HG03139 (cell line): ENCODE results near the gene OLFM2.
"Not testable (repeated sequence)": the region's sequence is repeated elsewhere in the genome, so short reads cannot be mapped to it uniquely, and the experiment has no call there.

ENCODE experiments used
- ATAC-seq: cut with Tn5 transposase; IDR thresholded peaks from one replicate; pipeline ENCODE4 v1.9.1; 2021; ENCODE audit not compliant: unreplicated experiment

OLFM2 gene

DNA sequence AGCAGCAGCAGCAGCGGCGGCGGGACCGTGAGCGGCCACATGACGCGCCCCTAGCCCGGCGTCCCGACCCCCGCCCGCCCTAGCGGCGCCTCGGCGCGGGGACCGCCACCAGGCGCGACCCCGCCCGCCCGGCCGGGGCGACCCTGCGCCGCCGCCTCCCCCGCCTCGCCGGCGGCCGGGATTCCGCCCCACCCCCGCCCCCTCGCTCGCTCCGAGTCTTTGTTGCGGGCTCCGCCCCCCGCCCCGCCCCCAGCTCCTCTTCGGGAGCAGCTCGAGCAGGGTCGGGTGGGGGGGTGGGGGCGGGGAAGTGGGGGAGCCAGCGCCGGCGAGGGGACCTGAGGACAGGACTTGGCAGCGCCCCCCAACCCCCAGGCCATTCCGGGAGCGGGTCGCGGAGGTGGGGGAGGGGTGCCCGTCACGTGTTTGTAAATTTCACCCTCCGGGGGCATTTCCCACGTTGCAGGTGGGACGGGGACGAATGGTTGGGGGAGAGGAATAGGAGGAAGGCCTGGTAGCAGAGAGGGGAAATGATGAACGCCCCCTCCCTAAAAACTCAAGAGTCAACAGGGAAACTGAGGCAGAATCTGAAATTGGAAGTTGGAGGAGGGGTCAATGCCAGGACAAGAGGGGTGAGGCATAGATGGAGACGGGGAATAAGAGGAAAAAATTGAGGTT, at the start of gene OLFM2:
Gene OLFM2, minus strand, starts transcription at position 190 of the 675 bp plus-strand sequence. Its CDS starts 149 bp downstream, at position 41.
- ATAC-seq, result no peak

DNA sequence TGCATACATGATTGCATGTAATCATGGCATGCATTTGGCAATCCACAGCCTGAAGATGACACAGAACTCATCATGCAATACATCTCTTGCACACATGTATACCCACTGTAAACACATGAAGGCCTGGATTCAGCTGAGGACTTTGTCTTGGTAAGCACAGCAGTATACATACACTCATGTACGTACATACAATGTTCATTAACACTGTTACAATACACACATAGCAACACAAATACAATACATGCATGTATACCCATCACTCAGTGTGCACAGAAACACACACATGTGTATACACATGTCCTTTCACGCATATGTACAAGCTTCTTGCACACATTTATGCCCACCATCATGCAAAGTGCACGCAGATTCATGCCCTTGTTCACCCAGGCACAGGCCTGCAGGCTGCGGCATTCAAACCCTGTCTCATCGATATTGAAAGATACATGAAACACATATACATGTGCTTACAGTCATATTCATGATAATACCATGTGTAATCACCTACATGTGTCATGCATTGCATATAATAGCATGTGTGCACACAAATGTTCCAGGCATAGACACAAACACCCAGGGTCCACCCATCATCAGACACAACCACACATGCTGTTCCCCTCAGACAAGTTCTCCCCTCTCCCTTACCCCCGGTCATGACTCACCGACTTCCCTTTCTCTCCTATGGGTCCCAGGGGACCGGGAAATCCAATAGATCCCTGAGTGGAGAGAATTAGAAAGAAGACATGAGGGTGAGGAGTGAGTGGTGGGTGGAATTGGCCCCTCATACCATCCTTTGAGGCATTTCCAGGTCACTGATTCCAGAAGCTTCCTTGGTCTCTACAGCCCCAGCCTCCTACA, 45.3 kb upstream of the OLFM2 start:
- no peak for ATAC-seq

DNA sequence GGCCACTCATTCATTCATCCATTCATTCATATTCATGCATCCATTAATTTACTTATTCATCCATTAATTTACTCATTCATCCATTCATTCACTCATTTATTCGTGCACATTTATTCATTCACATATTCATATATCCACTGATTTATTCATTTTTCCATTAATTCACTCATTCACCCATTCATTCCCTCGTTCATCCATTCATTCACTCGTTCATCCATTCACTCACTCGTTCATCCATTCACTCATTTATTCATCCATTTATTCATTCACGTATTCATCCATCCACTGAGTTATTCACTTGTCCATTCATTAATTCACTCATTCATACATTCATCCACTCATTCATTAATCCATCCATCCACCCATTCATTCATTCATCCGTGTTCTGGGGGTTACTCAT, 35.8 kb upstream of the OLFM2 start:
- ATAC-seq, result no peak

DNA sequence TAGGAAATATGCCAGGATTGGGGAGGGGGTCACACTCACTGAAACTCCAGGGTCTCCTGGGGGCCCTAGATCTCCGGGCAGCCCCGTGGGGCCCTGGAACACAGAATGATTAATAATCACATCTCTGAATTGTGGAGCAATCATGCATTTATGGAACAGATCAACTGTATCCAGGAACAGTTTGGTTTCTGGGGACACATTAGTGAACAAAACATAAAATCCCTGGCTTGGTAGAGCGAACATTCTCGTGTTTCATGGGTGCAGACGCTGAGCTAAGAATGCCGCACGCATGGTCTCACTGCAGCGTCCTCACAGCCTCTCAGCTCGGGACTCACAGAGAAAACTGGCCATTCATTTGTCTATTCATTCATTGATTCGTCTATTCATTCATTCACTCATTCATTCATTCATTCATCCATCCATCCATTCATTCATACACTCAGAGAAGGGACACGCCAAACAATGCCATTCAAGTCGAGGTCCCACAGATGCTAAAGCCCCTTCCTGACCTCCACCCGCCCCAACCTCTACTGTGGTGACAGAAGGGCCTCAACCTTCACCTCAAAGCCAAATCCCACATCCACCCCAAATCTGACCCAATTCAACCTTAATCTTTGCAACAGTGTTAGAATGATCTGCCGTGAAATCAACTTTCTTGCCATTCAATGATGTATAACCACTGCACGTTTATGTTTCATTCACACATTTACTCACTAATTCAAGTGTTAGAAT, 35.0 kb upstream of the OLFM2 start:
- no peak for ATAC-seq

DNA sequence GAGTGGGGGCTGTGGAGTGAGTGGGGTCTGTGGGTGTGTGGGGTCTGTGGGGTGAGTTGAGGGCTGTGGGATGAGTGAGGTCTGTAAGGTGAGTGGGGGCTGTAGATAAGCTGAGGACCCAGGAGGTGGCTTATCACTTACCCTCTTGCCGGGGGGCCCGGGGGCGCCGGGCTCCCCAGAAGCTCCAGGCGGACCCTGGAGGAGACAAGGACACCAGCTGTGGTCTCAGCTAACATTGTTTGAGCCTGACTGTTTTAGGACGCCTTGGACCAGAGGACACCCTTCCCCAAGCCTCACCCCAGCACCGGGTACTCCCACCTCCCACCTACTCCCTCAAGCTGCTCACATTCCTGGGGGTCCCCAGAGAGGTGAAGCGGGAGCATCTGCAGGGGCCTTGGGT, 34.2 kb upstream of the OLFM2 start:
- no peak for ATAC-seq

DNA sequence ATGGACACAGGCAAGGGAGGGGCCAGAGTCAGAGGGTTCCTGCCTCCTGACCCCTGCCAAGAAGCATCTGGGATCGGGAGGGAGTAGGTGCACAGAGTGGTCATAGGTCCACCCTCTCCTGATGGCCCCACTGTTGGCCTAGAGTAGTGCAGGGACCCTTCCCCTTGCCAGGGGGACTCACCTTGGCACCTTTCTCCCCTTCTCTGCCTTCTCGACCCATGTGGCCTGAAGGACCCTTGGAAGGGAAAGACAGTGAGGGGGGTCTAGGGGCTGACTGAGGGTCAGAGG, 33.3 kb upstream of the OLFM2 start:
- ATAC-seq, result no peak

DNA sequence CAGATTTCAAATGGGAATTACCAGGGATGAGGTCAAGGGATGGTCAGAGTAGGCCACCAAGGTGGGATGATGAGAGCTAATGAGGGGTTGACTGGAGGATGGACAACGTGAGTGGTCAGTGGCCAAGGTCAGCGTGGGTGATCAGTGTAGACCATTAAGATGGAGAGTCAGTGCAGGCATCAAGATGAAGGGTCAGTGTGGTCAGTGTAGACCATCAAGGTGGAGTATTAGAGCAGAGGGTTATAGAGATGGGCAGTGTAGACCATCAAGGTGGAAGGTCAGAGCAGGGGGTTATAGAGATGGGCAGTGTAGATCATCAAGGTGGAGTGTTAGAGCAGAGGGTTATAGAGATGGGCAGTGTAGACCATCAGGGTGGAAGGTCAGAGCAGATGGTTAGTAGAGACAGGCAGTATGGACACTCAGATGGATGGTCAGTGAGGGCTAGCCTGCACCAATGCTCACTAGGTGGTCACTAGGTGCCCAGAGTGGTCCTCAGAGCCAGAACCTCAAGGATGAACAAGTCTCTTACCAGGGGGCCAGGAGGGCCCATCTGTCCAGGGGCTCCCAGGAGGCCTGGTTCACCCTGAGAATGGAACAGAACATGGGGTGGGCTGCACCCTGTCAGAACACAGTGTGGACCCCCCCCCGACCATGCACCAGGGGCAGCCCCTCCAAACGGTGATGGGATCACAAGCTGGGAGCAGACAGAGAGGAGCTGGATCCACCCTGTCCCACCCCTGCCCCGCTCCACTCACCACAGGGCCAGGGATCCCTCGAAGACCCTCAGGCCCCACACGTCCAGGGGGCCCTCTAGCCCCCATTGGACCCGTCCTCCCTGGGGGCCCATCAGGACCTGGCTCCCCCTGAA, 32.7 kb upstream of the OLFM2 start:
- ATAC-seq, result no peak

DNA sequence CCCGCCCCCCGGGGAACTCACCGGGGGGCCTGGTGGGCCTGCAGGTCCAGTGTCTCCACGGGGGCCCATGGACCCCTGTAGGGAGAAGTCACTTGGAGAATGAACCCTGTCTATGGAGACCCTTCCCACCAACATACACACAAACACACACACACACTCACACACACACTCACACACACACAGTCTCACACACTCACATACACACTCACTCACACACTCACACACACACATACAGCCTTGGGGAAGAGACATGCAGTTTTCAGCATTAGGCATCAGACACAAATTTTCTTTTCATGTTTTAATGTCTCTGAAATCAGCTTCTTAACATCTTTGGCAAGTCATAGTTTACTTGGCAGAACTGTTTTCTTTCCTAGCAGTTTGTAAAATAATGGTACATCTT, 31.0 kb upstream of the OLFM2 start:
- no peak for ATAC-seq

DNA sequence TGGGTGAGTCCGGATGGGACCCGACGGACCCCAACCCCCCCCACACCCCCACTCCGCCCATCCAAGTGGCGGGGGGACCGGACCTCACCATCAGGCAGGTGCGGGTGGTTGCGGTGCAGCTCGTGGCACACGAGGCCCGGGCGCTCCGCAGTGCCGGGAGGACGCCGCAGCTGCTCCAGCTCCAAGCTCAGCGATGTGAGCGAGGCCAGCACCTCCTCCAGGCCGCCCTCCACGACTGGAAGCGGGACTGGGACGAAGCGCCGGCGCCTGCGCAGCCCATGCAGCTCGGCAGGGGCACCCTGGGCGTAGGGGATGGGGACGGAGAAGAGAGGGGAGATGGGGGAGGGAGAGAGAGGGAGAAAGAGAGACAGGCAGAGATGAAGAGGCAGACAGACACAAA, 30.1 kb upstream of the OLFM2 start:
- no peak for ATAC-seq

DNA sequence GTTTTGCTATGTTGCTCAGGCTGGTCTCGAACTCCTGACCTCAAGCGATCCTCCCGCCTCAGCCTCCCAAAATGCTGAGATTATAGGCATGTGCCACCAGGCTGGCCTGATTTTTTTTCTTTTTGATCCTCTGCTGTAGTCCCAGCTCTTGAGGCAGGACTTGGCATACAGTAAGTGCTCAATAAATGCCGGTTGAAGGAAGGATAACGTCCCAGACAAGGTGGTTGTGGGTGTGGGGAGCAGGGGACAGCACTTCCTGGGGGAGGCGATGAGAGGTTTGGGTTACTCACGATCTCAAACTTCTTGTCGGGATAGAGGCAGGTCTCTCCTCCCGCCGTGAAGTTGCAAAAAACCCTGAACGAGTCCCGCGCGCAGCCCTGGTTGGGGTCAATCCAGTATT, 29.7 kb upstream of the OLFM2 start:
- ATAC-seq, result no peak

DNA sequence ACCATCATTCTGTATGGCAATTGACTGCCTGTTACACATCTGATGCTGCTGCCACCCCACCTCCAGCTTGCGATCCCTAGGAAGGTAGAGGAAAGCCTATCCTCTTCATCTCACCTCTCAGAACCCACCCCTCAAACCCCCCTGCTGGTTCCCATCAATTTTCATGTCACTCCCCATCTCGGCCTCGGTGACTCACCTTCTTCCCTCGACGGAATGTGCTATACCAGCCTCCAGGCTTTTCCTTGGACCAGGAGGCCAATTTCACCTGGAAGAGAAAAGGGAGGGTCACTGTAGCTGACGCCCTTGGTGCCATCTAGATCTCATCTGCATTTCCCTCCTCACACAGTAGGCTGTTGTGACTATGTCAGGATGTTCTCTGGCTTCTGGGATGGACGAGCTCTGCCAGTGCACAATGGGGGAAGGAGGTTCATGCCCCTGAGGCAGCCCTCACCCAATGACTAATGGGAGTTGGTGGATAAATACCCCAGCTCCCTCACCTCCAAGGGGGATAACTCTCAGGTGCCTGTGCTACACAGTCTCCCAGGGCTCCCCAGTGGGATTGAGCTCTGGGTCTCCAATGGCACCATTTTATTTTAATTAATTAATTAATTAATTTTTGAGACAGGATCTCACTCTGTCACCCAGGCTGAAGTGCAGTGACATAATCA, 26.4 kb upstream of the OLFM2 start:
- ATAC-seq, result no peak

DNA sequence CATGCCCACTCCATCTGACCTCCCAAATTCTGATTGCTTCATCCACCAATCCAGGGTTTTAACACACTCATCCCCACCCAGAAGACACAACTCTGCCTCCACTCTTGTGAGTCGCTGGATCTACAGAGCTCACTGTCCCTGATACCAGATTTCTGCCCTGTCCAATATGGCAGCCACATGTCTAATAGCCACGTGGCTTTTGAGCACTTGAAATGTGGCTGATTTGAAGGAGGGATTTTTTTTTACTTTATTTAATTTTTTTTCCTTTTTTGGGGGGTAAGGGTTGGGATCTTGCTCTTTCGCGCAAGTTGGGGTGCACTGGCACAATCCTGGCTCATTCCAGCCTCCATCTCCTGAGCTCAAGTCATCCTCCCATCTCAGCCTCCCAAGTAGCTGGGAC, 24.8 kb upstream of the OLFM2 start:
- ATAC-seq, result no peak

DNA sequence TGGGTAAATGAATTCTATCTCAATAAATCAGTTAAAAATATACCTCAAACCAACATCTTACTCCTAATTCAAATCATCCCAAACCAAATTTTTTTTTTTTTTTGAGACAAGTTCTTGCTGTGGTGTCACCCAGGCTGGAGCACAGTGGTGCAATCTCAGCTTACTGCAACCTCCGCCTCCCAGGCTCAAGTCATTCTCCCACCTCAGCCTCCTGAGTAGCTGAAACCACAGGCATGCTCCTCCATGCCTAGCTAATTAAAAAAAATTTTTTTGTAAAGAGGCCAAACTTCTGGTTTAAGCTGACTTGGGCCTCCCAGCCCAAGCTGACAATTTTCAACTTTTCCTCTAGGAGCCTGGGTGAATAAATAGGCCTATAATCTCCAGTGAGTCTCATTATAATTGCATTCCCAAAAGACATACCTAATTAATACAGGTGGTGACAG, 22.1 kb upstream of the OLFM2 start:
- no peak for ATAC-seq

DNA sequence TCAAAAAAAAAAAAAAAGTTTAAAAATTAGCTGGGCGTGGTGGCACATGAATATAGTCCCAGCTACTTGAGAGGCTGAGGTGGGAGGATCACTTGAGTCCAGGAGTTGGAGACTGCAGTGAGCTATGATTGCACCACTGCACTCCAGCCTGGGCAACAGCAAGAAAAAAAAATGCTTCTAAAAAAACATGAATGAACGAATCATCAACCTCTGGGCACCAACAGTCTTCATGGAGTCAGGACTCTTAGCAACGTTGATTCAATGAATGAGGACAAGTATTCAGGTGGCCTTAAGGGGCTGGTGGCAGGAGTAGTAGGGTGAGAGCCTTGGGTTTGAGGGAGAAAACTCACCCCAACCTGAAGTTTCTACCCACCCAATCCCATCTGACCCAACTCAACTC, 20.6 kb upstream of the OLFM2 start:
- ATAC-seq, result no peak

DNA sequence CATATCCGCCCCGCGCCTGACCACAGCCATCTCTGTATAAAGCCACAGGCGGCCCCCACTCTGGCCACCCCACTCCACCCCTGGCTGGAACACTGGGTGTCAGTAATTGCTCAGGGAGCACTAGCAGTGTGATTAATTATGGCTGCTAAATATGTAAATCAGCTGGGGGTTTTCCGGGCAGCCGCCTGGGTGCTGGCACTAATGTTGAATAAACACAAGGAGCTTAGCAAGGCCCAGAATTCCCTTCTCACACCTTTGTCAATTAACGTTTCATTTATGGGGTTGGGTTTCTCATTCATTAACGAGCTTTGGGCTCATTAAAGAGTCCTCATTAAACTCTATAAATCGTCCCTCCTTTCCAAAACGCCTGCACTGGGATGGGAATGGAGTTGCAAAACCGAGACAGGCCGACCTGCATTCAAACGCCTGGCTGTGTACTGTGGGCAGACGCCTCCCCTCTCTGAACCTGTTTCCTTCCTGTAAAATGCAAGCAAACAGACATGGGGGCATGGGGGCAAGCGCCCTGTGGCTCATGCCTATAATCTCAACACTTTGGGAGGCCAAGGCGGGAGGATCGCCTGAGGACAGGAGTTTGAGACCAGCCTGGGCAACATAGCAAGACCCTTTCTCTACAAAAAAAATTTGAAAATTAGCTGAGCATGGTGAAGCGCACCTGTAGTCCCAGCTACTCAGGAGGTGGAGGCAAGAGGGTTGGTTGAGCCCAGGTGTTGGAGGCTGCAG, 17.7 kb upstream of the OLFM2 start:
- ATAC-seq, result no peak

DNA sequence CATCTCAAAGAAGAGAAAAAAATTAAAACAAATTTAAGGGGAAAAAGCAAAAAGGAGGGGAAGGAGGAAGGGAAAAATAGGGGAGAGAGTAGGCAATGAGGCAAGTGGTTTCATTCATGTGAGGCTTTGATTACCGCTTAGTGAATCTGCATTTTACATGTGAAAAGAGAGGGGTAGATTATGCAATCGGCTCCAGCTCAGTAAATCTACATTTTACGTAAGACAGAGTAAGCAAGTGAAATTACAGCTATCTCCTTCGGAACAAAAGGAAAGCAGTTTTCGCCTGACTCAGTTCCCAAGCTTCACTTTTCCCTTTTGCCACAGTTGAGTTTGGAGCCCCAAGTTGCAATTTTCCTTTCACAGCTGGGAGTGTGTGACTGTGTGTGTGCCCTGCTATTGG, 16.0 kb upstream of the OLFM2 start:
- no peak for ATAC-seq

DNA sequence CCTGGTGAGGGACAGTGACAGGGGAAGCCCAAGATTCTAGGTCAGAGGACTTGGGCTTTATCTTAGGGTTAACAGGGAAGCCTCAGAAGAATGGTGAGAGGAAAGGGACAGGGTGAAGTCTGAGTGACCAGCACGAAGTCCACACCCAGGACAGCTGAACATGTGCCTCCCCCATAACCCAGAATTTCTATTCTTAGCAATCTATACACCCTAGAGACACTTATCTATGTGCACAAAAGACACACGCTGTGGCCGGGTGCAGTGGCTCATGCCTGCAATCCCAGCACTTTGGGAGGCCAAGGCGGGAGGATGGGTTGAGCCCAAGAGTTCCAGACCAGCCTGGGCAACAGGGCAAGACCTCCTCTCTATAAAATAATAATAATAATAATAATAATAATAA, 11.1 kb upstream of the OLFM2 start:
- ATAC-seq, result no peak

DNA sequence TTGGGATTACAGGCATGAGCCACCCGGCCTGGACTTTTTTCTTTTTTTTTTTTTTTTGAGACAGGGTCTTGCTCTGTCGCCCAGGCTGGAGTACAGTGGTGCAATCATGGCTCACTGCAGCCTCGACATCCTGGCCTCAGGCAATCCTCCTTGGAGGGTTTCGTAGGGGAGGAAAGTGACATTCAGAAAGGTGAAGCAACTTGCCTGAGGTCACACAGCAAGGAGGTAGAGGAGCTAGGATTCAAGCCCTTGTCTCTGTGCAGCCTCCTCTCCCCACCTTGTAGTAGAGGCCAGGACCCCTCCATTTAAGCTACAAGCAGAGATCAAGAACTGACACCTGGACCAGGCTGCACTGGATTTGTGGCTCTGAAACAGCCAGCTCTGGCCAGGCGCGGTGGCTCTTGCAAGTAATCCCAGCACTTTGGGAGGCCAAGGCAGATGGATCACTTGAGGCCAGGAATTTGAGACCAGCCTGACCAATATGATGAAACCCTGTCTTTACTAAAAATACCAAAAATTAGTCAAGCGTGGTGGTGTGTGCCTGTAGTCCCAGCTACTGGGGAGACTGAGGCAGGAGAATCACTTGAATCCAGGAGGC, 10.3 kb upstream of the OLFM2 start:
- ATAC-seq, result not testable (repeated sequence)

DNA sequence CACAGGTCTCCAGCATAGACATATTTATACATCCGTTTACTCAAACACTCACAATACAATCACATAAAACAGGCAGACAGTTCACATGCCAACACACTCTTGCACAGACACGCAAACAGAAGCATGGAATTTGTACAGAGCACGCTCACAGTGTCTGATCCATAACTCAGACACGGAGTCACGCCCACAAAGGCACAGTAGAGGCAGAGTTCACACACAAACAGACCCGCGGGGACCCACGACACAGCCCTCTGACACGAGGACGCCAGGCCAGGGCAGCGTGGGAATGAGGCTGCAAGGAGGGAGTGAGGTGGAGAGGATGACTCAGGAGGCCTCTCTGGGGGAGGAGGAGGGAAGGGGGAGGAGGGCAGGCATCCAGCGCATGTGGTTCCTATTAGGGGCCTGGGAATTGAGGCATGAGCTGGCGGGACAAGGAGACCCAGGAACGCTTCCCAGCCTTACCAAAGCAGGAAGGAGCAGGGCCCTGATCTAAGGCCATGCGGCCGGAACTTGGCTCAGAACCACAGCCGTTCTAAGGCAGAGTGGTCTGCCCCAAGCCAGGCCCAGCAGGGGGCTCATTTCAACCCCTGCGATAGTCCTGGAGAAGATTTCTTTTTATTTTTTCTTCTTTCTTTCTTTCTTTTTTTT, 9.1 kb upstream of the OLFM2 start:
- no peak for ATAC-seq
